Parathyroid adenoma (tissue), 2 donors: Measurements from ENCODE around the gene ARL4C.

Source experiments
- H2AFZ ChIP-seq: fragments of 300-600 bp; sonication (generic); one replicate; pipeline ENCODE4 v1.7.0; 2017; ENCODE audit warnings: antibody characterized with exemption, mild to moderate bottlenecking
- H3K27ac ChIP-seq: fragments of 300-600 bp; sonication (generic); one replicate; pipeline ENCODE4 v1.7.0; 2017
- H3K27me3 ChIP-seq: fragments of 300-600 bp; sonication (generic); one replicate; pipeline ENCODE4 v1.7.0; 2017; ENCODE audit warnings: low read length; ENCODE audit not compliant: control insufficient read depth, insufficient read depth
- H3K36me3 ChIP-seq: fragments of 300-600 bp; sonication (generic); one replicate; pipeline ENCODE4 v1.7.0; 2017; ENCODE audit warnings: low read length; ENCODE audit not compliant: control insufficient read depth, insufficient read depth
- H3K4me1 ChIP-seq: fragments of 300-600 bp; sonication (generic); one replicate; pipeline ENCODE4 v1.7.0; 2017; ENCODE audit warnings: control low read depth
- H3K4me2 ChIP-seq: fragments of 300-600 bp; sonication (generic); one replicate; pipeline ENCODE4 v1.7.0; 2017; ENCODE audit warnings: low read length
- H3K4me3 ChIP-seq: fragments of 300-600 bp; sonication (generic); one replicate; pipeline ENCODE4 v1.7.0; 2017; ENCODE audit warnings: low read depth, low read length
- H3K79me2 ChIP-seq: fragments of 300-600 bp; sonication (generic); one replicate; pipeline ENCODE4 v1.7.0; 2017; ENCODE audit warnings: control low read depth
- H3K9ac ChIP-seq: fragments of 300-600 bp; sonication (generic); one replicate; pipeline ENCODE4 v1.7.0; 2017; ENCODE audit warnings: mild to moderate bottlenecking
- H3K9me3 ChIP-seq: fragments of 300-600 bp; sonication (generic); one replicate; pipeline ENCODE4 v1.7.0; 2017; ENCODE audit warnings: low read length; ENCODE audit not compliant: control insufficient read depth
- CTCF ChIP-seq: fragments of 300-600 bp; sonication (generic); IDR thresholded peaks from one replicate; pipeline ENCODE4 v1.7.0; 2017; ENCODE audit warnings: antibody characterized with exemption, mild to moderate bottlenecking
- donor health status: primary hyperparathyroidism.

Gene ARL4C

GRCh38 chr2:234480337-234480736, 16.5 kb downstream of the ARL4C start:
- no peak for TF ChIP-seq CTCF
- Histone ChIP-seq H3K4me2 (no peak overlapping the region), H3K9me3 (no peaks in the 10 kb centered on the region), H3K4me1 (no peaks in the 10 kb centered on the region), H3K9ac (no peak overlapping the region), H3K79me2 (no peaks in the 10 kb centered on the region), H3K36me3 (no peaks in the 10 kb centered on the region), H3K27me3 (no peaks in the 10 kb centered on the region), H3K4me3 (no peak overlapping the region), H2AFZ (no peak overlapping the region), H3K27ac (no peak overlapping the region)

- no peak for TF ChIP-seq CTCF
- Histone ChIP-seq H3K79me2 (no peaks in the 10 kb centered on the region), H3K9me3 (no peaks in the 10 kb centered on the region), H3K27ac (no peak overlapping the region), H3K36me3 (no peaks in the 10 kb centered on the region), H3K4me3 (no peak overlapping the region), H3K9ac (no peak overlapping the region), H3K4me1 (no peaks in the 10 kb centered on the region), H3K4me2 (no peak overlapping the region), H2AFZ (no peak overlapping the region), H3K27me3 (no peaks in the 10 kb centered on the region)
Measured at GRCh38 chr2:234479465-234479864, 17.4 kb downstream of the ARL4C start.

GRCh38 chr2:234478121-234478858, 18.6 kb downstream of the ARL4C start:
- Histone ChIP-seq H3K9me3 (no peaks in the 10 kb centered on the region), H3K4me2 (no peak overlapping the region), H3K4me1 (no peaks in the 10 kb centered on the region), H3K27me3 (no peaks in the 10 kb centered on the region), H3K79me2 (no peaks in the 10 kb centered on the region), H3K36me3 (no peaks in the 10 kb centered on the region), H2AFZ (no peak overlapping the region), H3K27ac (no peak overlapping the region), H3K4me3 (no peak overlapping the region), H3K9ac (no peak overlapping the region)
- no peak for TF ChIP-seq CTCF

GRCh38 chr2:234476766-234477165, 20.1 kb downstream of the ARL4C start:
- no peak for TF ChIP-seq CTCF
- Histone ChIP-seq H2AFZ (no peak overlapping the region), H3K4me2 (no peak overlapping the region), H3K4me1 (no peaks in the 10 kb centered on the region), H3K9me3 (no peaks in the 10 kb centered on the region), H3K9ac (no peak overlapping the region), H3K27me3 (no peaks in the 10 kb centered on the region), H3K27ac (no peak overlapping the region), H3K36me3 (no peaks in the 10 kb centered on the region), H3K4me3 (no peak overlapping the region), H3K79me2 (no peaks in the 10 kb centered on the region)

GRCh38 chr2:234474654-234475053, 22.2 kb downstream of the ARL4C start:
- H2AFZ ChIP-seq: no peak overlapping the region
- H3K79me2 ChIP-seq: no peaks in the 10 kb centered on the region
- H3K4me3 ChIP-seq: no peak overlapping the region
- TF ChIP-seq CTCF: no peak
- H3K27ac ChIP-seq: no peak overlapping the region
- H3K4me1 ChIP-seq: no peaks in the 10 kb centered on the region
- H3K27me3 ChIP-seq: no peaks in the 10 kb centered on the region
- H3K9ac ChIP-seq: no peak overlapping the region
- no peaks in the 10 kb centered on the region for H3K36me3 ChIP-seq
- H3K9me3 ChIP-seq: no peaks in the 10 kb centered on the region
- H3K4me2 ChIP-seq: no peak overlapping the region
